CD8-positive, alpha-beta memory T cell (primary cell): Measurements from ENCODE around the gene C12orf42. TPM values are rescaled to one million over a fixed set of nuclear protein-coding genes. Genes with fewer than 3 reads are reported as not detected.

Experiments used
- CTCF ChIA-PET: fragments of 350-600 bp; sonication (Branson Sonifier 250); formaldehyde crosslinking; loops from one replicate; lab custom pipeline; 2021; ENCODE audit warnings: antibody characterized with exemption; lab: Charles Lee
- POLR2A ChIA-PET: fragments of 350-600 bp; sonication (Branson Sonifier 250); formaldehyde crosslinking; loops from one replicate; lab custom pipeline; 2021; ENCODE audit warnings: antibody characterized with exemption; lab: Charles Lee
- DNase-seq, 5 donors: peaks; one replicate each; pipeline versions ENCODE4 v3.0.0 to v3.0.0-alpha.2; 2020 to 2022; ENCODE audit warnings: mixed read lengths in 1 of 5
- H3K27ac ChIP-seq: one replicate; pipeline ENCODE4 v1.7.0; 2013; ENCODE audit warnings: low read depth, mild to moderate bottlenecking, low read length, moderate library complexity
- H3K27me3 ChIP-seq: 2 replicates; pipeline ENCODE4 v1.7.0; 2013; ENCODE audit warnings: low read length, mild to moderate bottlenecking; ENCODE audit not compliant: insufficient read depth, poor library complexity, severe bottlenecking
- H3K36me3 ChIP-seq: 2 replicates; pipeline ENCODE4 v1.7.0; 2013; ENCODE audit warnings: mild to moderate bottlenecking, low read length, moderate library complexity; ENCODE audit not compliant: insufficient read depth
- H3K4me1 ChIP-seq: 2 replicates; pipeline ENCODE4 v1.7.0; 2013; ENCODE audit warnings: mild to moderate bottlenecking, low read length, moderate library complexity; ENCODE audit not compliant: insufficient read depth
- H3K4me3 ChIP-seq: 2 replicates; pipeline ENCODE4 v1.7.0; 2013; ENCODE audit warnings: mild to moderate bottlenecking, low read length
- H3K9me3 ChIP-seq: 2 replicates; pipeline ENCODE4 v1.7.0; 2013; ENCODE audit warnings: mild to moderate bottlenecking, low read length
- H3K27ac Mint-ChIP-seq, 8 donors: one replicate each; pipeline ENCODE4 v1.8.0; 2020 to 2021; ENCODE audit warnings: mixed read lengths in 8 of 8, mild to moderate bottlenecking in 6 of 8, inconsistent platforms in 3 of 8, moderate library complexity in 3 of 8
- H3K27me3 Mint-ChIP-seq, 2 donors: one replicate each; pipeline ENCODE4 v1.8.0; 2020 to 2021; ENCODE audit warnings: mixed read lengths in 2 of 2, mild to moderate bottlenecking in 1 of 2, moderate library complexity in 1 of 2
- H3K36me3 Mint-ChIP-seq, 3 donors: one replicate each; pipeline ENCODE4 v1.8.0; 2020 to 2021; ENCODE audit warnings: mixed read lengths in 3 of 3, inconsistent platforms in 1 of 3, mild to moderate bottlenecking in 1 of 3
- H3K4me1 Mint-ChIP-seq, 3 donors: one replicate each; pipeline ENCODE4 v1.8.0; 2020 to 2021; ENCODE audit warnings: mixed read lengths in 3 of 3, inconsistent platforms in 1 of 3, mild to moderate bottlenecking in 1 of 3
- H3K4me3 Mint-ChIP-seq, 7 donors: one replicate each; pipeline ENCODE4 v1.8.0; 2020 to 2021; ENCODE audit warnings: mixed read lengths in 7 of 7, mild to moderate bottlenecking in 6 of 7, moderate library complexity in 4 of 7, inconsistent platforms in 2 of 7
- H3K9me3 Mint-ChIP-seq, 5 donors: one replicate each; pipeline ENCODE4 v1.8.0; 2020 to 2022; ENCODE audit warnings: mixed read lengths in 5 of 5, mild to moderate bottlenecking in 3 of 5, moderate library complexity in 2 of 5, inconsistent platforms in 1 of 5
- polyA plus RNA-seq: library from polyadenylated mRNA; unstranded; fragments of 300-500 nt; fragmentation: Illumina TruSeq; gene quantifications from one replicate; pipeline ENCODE4 v1.2.3, GENCODE V29; 2021
- total RNA-seq, 2 experiments: library from RNA; stranded (reverse); gene quantifications; one replicate each; pipeline ENCODE4 v1.2.3, GENCODE V29; 2021

The C12orf42 gene
- total and polyA plus RNA-seq, 3 experiments from 2014 or later, result 1.2 to 6.8 (median 1.2) TPM

- no peaks in the 10 kb centered on the region for H3K27me3 ChIP-seq
- H3K36me3 Mint-ChIP-seq, result no peaks in the 10 kb centered on the region
- no peak for DNase-seq
- CTCF ChIA-PET, result interaction anchor here (0.7 to 4.5 kb wide), 6 partner anchors 19 to 555 kb away, joined by 3 to 24 read pairs (median 3); no protein-coding TSS in a partner anchor
- no peak overlapping the region for H3K4me3 Mint-ChIP-seq
- H3K27ac Mint-ChIP-seq, result no peak overlapping the region
- POLR2A ChIA-PET, result no interaction called here
- H3K27me3 Mint-ChIP-seq, result no peaks in the 10 kb centered on the region
- no peaks in the 10 kb centered on the region for H3K4me1 ChIP-seq
- peaks cover 0 to 9% (median 4%) of the 10 kb centered on the region in 3 donors for H3K4me1 Mint-ChIP-seq
- no peaks in the 10 kb centered on the region for H3K9me3 ChIP-seq
- H3K27ac ChIP-seq, result no peak overlapping the region
- H3K4me3 ChIP-seq, result no peak overlapping the region
- peaks cover 0 to 2% (median 0%) of the 10 kb centered on the region in 5 donors for H3K9me3 Mint-ChIP-seq
- no peaks in the 10 kb centered on the region for H3K36me3 ChIP-seq
These were observed 8.8 kb upstream of the C12orf42 start for GRCh38 chr12:103504606-103505005.

- no peaks in the 10 kb centered on the region for H3K36me3 ChIP-seq
- no peak overlapping the region for H3K4me3 Mint-ChIP-seq
- peak overlapping the region in 2 of 8 donors; percentile 28 to 55 for H3K27ac Mint-ChIP-seq
- H3K4me3 ChIP-seq, result no peak overlapping the region
- peaks cover 0 to 9% (median 4%) of the 10 kb centered on the region in 3 donors for H3K4me1 Mint-ChIP-seq
- H3K27me3 Mint-ChIP-seq, result no peaks in the 10 kb centered on the region
- CTCF ChIA-PET, result interaction anchor here (0.6 to 4.5 kb wide), 9 partner anchors 20 to 564 kb away, joined by 3 to 24 read pairs (median 3); no protein-coding TSS in a partner anchor
- POLR2A ChIA-PET, result no interaction called here
- peaks cover 0 to 2% (median 0%) of the 10 kb centered on the region in 5 donors for H3K9me3 Mint-ChIP-seq
- no peaks in the 10 kb centered on the region for H3K4me1 ChIP-seq
- no peak overlapping the region for H3K27ac ChIP-seq
- H3K9me3 ChIP-seq, result no peaks in the 10 kb centered on the region
- H3K36me3 Mint-ChIP-seq, result no peaks in the 10 kb centered on the region
- DNase-seq, result peak; percentile 35 to 75 (median 59)
- no peaks in the 10 kb centered on the region for H3K27me3 ChIP-seq
These were observed 8.0 kb upstream of the C12orf42 start for GRCh38 chr12:103503546-103504480.

- H3K27ac ChIP-seq, result no peak overlapping the region
- H3K4me1 ChIP-seq, result no peaks in the 10 kb centered on the region
- Mint-ChIP-seq H3K36me3 (no peaks in the 10 kb centered on the region), H3K9me3 (peaks cover 0 to 4% (median 0%) of the 10 kb centered on the region in 5 donors), H3K27ac (no peak overlapping the region), H3K27me3 (no peaks in the 10 kb centered on the region), H3K4me3 (no peak overlapping the region), H3K4me1 (peaks cover under 1 to 10% (median 4%) of the 10 kb centered on the region in 3 donors)
- H3K36me3 ChIP-seq, result no peaks in the 10 kb centered on the region
- H3K9me3 ChIP-seq, result no peaks in the 10 kb centered on the region
- DNase-seq, result no peak
- POLR2A ChIA-PET, result no interaction called here
- no peaks in the 10 kb centered on the region for H3K27me3 ChIP-seq
- CTCF ChIA-PET, result interaction anchor here (1.1 to 4.5 kb wide), 2 partner anchors 9 to 552 kb away, joined by 3 to 24 read pairs; no protein-coding TSS in a partner anchor
- no peak overlapping the region for H3K4me3 ChIP-seq
These were observed 5.7 kb upstream of the C12orf42 start for GRCh38 chr12:103501447-103501846.

- H3K4me1 Mint-ChIP-seq, result peaks cover 12 to 14% (median 12%) of the 10 kb centered on the region in 3 donors
- POLR2A ChIA-PET, result no interaction called here
These were observed 3.8 kb upstream of the C12orf42 start for GRCh38 chr12:103499571-103499970.

GRCh38 chr12:103498990-103499389 is 3.2 kb upstream of the C12orf42 start:
- no peaks in the 10 kb centered on the region for H3K9me3 ChIP-seq
- peaks cover 17 to 20% (median 18%) of the 10 kb centered on the region in 3 donors for H3K4me1 Mint-ChIP-seq
- H3K9me3 Mint-ChIP-seq, result peaks cover 0 to 8% (median 0%) of the 10 kb centered on the region in 5 donors
- H3K27me3 Mint-ChIP-seq, result peaks cover 1 to 12% of the 10 kb centered on the region in 2 donors
- no peaks in the 10 kb centered on the region for H3K36me3 Mint-ChIP-seq
- no peak overlapping the region for H3K4me3 Mint-ChIP-seq
- H3K27me3 ChIP-seq, result no peaks in the 10 kb centered on the region
- ChIA-PET POLR2A (no interaction called here), CTCF (no interaction called here)
- H3K4me1 ChIP-seq, result peaks cover 5% of the 10 kb centered on the region
- no peak for DNase-seq
- H3K27ac ChIP-seq, result no peak overlapping the region
- peak overlapping the region in 1 of 8 donors; percentile 17 for H3K27ac Mint-ChIP-seq
- no peaks in the 10 kb centered on the region for H3K36me3 ChIP-seq
- H3K4me3 ChIP-seq, result no peak overlapping the region

More at GRCh38 chr12:103499571-103499970, 3.8 kb upstream of the C12orf42 start:
- CTCF ChIA-PET, result no interaction called here
- H3K27ac Mint-ChIP-seq, result peak overlapping the region in 1 of 8 donors; percentile 17
- H3K27me3 Mint-ChIP-seq, result peaks cover 0 to 6% of the 10 kb centered on the region in 2 donors
- no peak for DNase-seq
- Histone ChIP-seq H3K9me3 (no peaks in the 10 kb centered on the region), H3K27ac (no peak overlapping the region), H3K4me3 (no peak overlapping the region), H3K27me3 (no peaks in the 10 kb centered on the region), H3K36me3 (no peaks in the 10 kb centered on the region), H3K4me1 (peaks cover 5% of the 10 kb centered on the region)
- no peak overlapping the region for H3K4me3 Mint-ChIP-seq
- no peaks in the 10 kb centered on the region for H3K36me3 Mint-ChIP-seq
- peaks cover 0 to 7% (median 0%) of the 10 kb centered on the region in 5 donors for H3K9me3 Mint-ChIP-seq

GRCh38 chr12:103494734-103495468 is 867 bp downstream of the C12orf42 start:
- H3K27me3 Mint-ChIP-seq, result peaks cover 1 to 12% of the 10 kb centered on the region in 2 donors
- H3K4me3 ChIP-seq, result no peak overlapping the region
- H3K4me1 ChIP-seq, result peaks cover 5% of the 10 kb centered on the region
- ChIA-PET POLR2A (no interaction called here), CTCF (interaction anchor here (0.5 to 1.4 kb wide), 3 partner anchors 12 to 1676 kb away, joined by 3 read pairs; no protein-coding TSS in a partner anchor)
- no peaks in the 10 kb centered on the region for H3K27me3 ChIP-seq
- H3K36me3 Mint-ChIP-seq, result no peaks in the 10 kb centered on the region
- no peaks in the 10 kb centered on the region for H3K36me3 ChIP-seq
- H3K27ac ChIP-seq, result no peak overlapping the region
- peak overlapping the region; percentile 7 to 90 (median 74) for H3K27ac Mint-ChIP-seq
- H3K4me3 Mint-ChIP-seq, result peak overlapping the region; percentile 79 to 90 (median 81)
- peaks cover 0 to 8% (median 0%) of the 10 kb centered on the region in 5 donors for H3K9me3 Mint-ChIP-seq
- DNase-seq, result no peak
- peaks cover 16 to 19% (median 18%) of the 10 kb centered on the region in 3 donors for H3K4me1 Mint-ChIP-seq
- no peaks in the 10 kb centered on the region for H3K9me3 ChIP-seq

- Histone ChIP-seq H3K36me3 (no peaks in the 10 kb centered on the region), H3K27me3 (no peaks in the 10 kb centered on the region), H3K4me1 (peaks cover 5% of the 10 kb centered on the region), H3K9me3 (no peaks in the 10 kb centered on the region), H3K4me3 (no peak overlapping the region), H3K27ac (no peak overlapping the region)
- Mint-ChIP-seq H3K36me3 (no peaks in the 10 kb centered on the region), H3K9me3 (peaks cover 0 to 8% (median 0%) of the 10 kb centered on the region in 5 donors), H3K4me1 (peaks cover 16 to 19% (median 18%) of the 10 kb centered on the region in 3 donors), H3K4me3 (peak overlapping the region; percentile 79 to 90 (median 81)), H3K27ac (peak overlapping the region; percentile 26 to 90 (median 78)), H3K27me3 (peaks cover 1 to 12% of the 10 kb centered on the region in 2 donors)
- ChIA-PET CTCF (interaction anchor here (1.1 to 1.4 kb wide), 2 partner anchors 11 to 15 kb away, joined by 3 read pairs; no protein-coding TSS in a partner anchor), POLR2A (no interaction called here)
- DNase-seq, result peak in 1 of 5 donors; percentile 47
These were observed 1.6 kb downstream of the C12orf42 start for GRCh38 chr12:103494051-103494733.
